Parathyroid adenoma (tissue), 2 donors: Measurements from ENCODE around the gene CCDC144A.
"Not testable (repeated sequence)": the region's sequence is repeated elsewhere in the genome, so short reads cannot be mapped to it uniquely, and the experiment has no call there.

ENCODE experiments used
- H2AFZ ChIP-seq: fragments of 300-600 bp; sonication (generic); one replicate; pipeline ENCODE4 v1.7.0; 2017; ENCODE audit warnings: antibody characterized with exemption, mild to moderate bottlenecking
- H3K27ac ChIP-seq: fragments of 300-600 bp; sonication (generic); one replicate; pipeline ENCODE4 v1.7.0; 2017
- H3K27me3 ChIP-seq: fragments of 300-600 bp; sonication (generic); one replicate; pipeline ENCODE4 v1.7.0; 2017; ENCODE audit warnings: low read length; ENCODE audit not compliant: control insufficient read depth, insufficient read depth
- H3K36me3 ChIP-seq: fragments of 300-600 bp; sonication (generic); one replicate; pipeline ENCODE4 v1.7.0; 2017; ENCODE audit warnings: low read length; ENCODE audit not compliant: control insufficient read depth, insufficient read depth
- H3K4me1 ChIP-seq: fragments of 300-600 bp; sonication (generic); one replicate; pipeline ENCODE4 v1.7.0; 2017; ENCODE audit warnings: control low read depth
- H3K4me2 ChIP-seq: fragments of 300-600 bp; sonication (generic); one replicate; pipeline ENCODE4 v1.7.0; 2017; ENCODE audit warnings: low read length
- H3K4me3 ChIP-seq: fragments of 300-600 bp; sonication (generic); one replicate; pipeline ENCODE4 v1.7.0; 2017; ENCODE audit warnings: low read depth, low read length
- H3K79me2 ChIP-seq: fragments of 300-600 bp; sonication (generic); one replicate; pipeline ENCODE4 v1.7.0; 2017; ENCODE audit warnings: control low read depth
- H3K9ac ChIP-seq: fragments of 300-600 bp; sonication (generic); one replicate; pipeline ENCODE4 v1.7.0; 2017; ENCODE audit warnings: mild to moderate bottlenecking
- H3K9me3 ChIP-seq: fragments of 300-600 bp; sonication (generic); one replicate; pipeline ENCODE4 v1.7.0; 2017; ENCODE audit warnings: low read length; ENCODE audit not compliant: control insufficient read depth
- donor health status: primary hyperparathyroidism.

The CCDC144A gene

GRCh38 chr17:16789622-16790021 is 99.6 kb downstream of the CCDC144A start:
- H3K9me3 ChIP-seq, H3K4me1 ChIP-seq, H3K79me2 ChIP-seq, H3K4me3 ChIP-seq, H3K36me3 ChIP-seq, H3K4me2 ChIP-seq, H3K27me3 ChIP-seq, H3K27ac ChIP-seq, H3K9ac ChIP-seq, H2AFZ ChIP-seq: not testable (repeated sequence)

GRCh38 chr17:16790313-16790871 is 100.4 kb downstream of the CCDC144A start:
- not testable (repeated sequence) for H3K27ac ChIP-seq, H3K79me2 ChIP-seq, H3K4me2 ChIP-seq, H3K9me3 ChIP-seq, H3K9ac ChIP-seq, H3K4me3 ChIP-seq, H2AFZ ChIP-seq, H3K27me3 ChIP-seq, H3K36me3 ChIP-seq, H3K4me1 ChIP-seq

GRCh38 chr17:16794215-16794614 is 104.2 kb downstream of the CCDC144A start:
- not testable (repeated sequence) for H3K27ac ChIP-seq, H3K79me2 ChIP-seq, H3K36me3 ChIP-seq, H3K4me1 ChIP-seq, H3K4me3 ChIP-seq, H3K9me3 ChIP-seq, H3K9ac ChIP-seq, H3K27me3 ChIP-seq, H3K4me2 ChIP-seq, H2AFZ ChIP-seq

- H3K4me2 ChIP-seq, H3K36me3 ChIP-seq, H3K27me3 ChIP-seq, H3K9ac ChIP-seq, H3K4me3 ChIP-seq, H3K4me1 ChIP-seq, H2AFZ ChIP-seq, H3K79me2 ChIP-seq, H3K9me3 ChIP-seq, H3K27ac ChIP-seq: not testable (repeated sequence)
These were observed 105.9 kb downstream of the CCDC144A start for GRCh38 chr17:16795894-16796293.

- H2AFZ ChIP-seq, H3K4me2 ChIP-seq, H3K79me2 ChIP-seq, H3K27ac ChIP-seq, H3K36me3 ChIP-seq, H3K4me3 ChIP-seq, H3K27me3 ChIP-seq, H3K9ac ChIP-seq, H3K4me1 ChIP-seq, H3K9me3 ChIP-seq: not testable (repeated sequence)
These were observed 114.8 kb downstream of the CCDC144A start for GRCh38 chr17:16804851-16805250.

GRCh38 chr17:16806599-16806998 is 116.6 kb downstream of the CCDC144A start:
- H3K27ac ChIP-seq, H3K79me2 ChIP-seq, H3K4me1 ChIP-seq, H3K27me3 ChIP-seq, H3K4me3 ChIP-seq, H3K9ac ChIP-seq, H3K36me3 ChIP-seq, H3K4me2 ChIP-seq, H2AFZ ChIP-seq, H3K9me3 ChIP-seq: not testable (repeated sequence)

- H3K4me1 ChIP-seq, H3K4me3 ChIP-seq, H3K27me3 ChIP-seq, H3K27ac ChIP-seq, H3K36me3 ChIP-seq, H3K4me2 ChIP-seq, H3K79me2 ChIP-seq, H2AFZ ChIP-seq, H3K9me3 ChIP-seq, H3K9ac ChIP-seq: not testable (repeated sequence)
These were observed 117.6 kb downstream of the CCDC144A start for GRCh38 chr17:16807620-16808019.

- not testable (repeated sequence) for H3K4me3 ChIP-seq, H3K36me3 ChIP-seq, H3K4me2 ChIP-seq, H3K27me3 ChIP-seq, H2AFZ ChIP-seq, H3K4me1 ChIP-seq, H3K79me2 ChIP-seq, H3K27ac ChIP-seq, H3K9ac ChIP-seq, H3K9me3 ChIP-seq
These were observed 120.2 kb downstream of the CCDC144A start for GRCh38 chr17:16810236-16810635.

- H3K9ac ChIP-seq, H3K79me2 ChIP-seq, H3K4me3 ChIP-seq, H3K27me3 ChIP-seq, H2AFZ ChIP-seq, H3K27ac ChIP-seq, H3K9me3 ChIP-seq, H3K4me1 ChIP-seq, H3K4me2 ChIP-seq, H3K36me3 ChIP-seq: not testable (repeated sequence)
These were observed 122.1 kb downstream of the CCDC144A start for GRCh38 chr17:16812126-16812525.
